Activated CD8-positive, alpha-beta memory T cell treated with anti-CD3 and anti-CD28 coated beads for 24 hours (primary cell): ENCODE measurements around the gene LRBA.
A peak's percentile ranks its signal among the peaks of the same experiment; 100 is the strongest.
"Not testable (repeated sequence)": the region's sequence is repeated elsewhere in the genome, so short reads cannot be mapped to it uniquely, and the experiment has no call there.

ENCODE experiments used
- DNase-seq: peaks from one replicate; pipeline ENCODE4 v3.0.0-alpha.2; 2020

Gene LRBA

DNA sequence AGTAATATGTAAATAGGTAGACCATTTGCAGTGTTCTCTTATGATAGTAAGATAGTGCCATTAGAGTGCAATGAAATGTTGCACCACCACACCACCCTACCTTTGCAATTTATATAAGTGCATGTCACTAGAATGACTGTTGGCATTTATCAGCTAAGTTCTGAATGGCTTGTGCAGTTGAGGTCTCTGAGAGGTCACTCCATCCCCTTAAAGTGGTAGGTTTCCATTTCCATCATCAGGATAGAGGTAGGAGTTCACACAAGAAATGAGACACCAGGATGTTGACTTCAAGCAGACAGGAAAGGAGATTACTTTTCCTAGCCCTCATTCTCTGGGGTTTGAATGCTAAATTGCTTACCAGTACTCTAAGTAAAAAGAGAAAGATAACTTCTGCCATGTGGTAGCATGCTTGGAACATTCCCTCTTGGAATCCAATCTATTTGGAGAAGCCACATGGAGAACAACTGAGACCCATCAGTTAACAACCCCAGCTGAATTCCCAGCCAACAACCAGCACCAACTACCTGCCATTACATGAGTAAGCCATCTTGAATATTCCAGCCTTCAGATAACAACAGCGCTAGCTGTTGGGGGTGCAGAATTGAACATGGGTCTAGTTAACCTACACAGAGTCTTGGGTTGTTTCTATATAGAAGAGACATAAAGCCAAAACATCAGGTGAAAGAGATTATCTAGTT is 6.7 kb upstream of the LRBA start:
- DNase-seq: peak; percentile 11

DNA sequence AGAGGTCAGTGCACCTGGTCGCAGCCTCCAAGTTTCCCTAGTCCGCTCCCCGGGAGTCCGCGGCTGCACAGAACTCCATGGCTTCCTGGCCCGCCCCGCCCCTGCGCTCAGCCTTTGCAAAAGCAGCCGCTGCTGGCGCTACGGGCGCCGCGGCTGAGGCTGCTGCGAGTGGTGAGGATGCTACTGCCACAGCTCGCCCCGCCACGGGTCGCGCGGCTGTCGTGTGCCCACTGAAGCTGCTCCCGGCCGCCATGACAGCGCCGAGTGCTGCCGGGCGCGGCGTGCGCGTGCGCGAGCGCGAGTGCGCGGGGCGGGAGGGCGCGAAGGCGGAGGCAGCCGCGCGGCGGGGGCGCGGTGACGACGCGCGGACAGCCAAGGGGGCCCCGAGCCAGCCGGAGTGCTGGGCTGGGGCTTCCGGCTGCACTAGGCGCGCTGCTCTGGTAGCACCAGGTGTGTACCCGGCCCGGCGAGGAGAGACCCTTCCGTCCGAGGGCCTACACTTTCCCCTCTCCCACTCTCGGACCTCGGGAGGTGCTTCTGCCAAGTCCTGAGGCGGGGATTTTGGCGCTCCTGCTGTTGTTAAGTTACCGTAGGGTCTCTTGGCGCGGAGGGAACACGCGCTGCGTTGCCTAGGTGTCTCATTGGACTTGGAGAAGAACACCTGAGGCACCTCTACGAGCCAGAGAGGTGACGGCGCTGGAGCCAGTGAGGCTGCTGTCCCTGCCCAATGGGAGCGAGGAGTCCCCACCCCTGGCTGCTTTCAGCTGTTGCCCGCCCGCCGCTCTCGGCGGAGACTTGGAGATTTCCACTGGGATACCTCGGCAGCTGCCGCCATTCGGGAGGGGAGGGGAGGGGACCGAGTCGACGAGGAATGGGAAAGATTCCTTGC is 619 bp upstream of the LRBA start:
- peak; percentile 91 for DNase-seq

DNA sequence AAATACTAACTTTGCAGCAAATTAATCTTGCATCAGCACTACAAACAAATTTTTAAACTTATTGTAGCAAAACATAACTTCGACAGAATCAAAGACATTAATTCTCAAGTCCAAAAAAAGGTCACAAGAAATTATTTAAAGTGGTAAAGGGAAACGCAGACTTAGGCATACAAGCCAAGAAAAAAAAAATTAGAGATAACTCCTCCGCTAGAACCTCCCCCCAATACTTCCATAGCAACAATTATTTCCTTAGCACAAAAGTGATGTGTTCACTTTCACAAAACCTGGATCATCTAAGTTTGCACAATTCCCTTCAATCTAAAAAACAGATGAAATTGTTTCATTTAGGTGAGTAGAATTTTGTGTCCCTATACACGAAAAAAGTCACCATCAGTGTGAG is 1.1 kb downstream of the LRBA start:
- DNase-seq: no peak

DNA sequence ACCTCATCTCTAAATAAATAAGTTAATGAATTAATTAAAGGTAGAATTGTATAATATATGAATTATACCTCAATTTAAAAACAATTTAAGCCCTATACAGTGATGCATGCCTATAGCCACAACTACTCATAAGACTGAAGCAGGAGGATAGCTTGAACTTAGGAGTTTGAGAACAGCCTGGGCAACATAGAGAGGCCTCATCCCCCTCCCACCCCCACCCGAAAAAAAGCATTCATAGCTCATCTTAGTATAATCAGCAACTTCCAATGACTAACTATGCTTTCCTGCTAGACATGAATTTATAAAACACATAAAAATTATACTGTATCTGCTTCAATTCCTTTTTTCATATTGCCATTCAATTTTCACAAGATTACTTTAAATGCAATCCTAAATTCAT is 1.6 kb downstream of the LRBA start:
- DNase-seq: no peak

DNA sequence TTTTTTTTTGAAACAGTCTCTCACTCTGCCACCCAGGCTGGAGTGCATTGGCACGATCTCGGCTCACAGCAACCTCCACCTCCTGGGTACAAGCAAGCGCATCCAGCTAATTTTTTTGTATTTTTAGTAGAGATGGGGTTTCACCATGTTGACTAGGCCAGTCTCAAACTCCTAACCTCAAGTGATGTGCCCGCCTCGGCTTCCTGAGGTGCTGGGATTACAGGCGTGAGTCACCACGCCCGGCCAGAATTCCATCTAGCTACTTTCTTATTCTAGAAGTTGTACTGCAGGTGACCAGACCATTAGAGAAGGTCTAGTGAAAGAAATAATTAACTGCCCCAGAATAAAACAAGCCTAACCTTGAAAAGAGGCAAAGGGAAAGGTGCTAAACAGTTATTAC is 2.3 kb downstream of the LRBA start:
- DNase-seq: peak; percentile 55

DNA sequence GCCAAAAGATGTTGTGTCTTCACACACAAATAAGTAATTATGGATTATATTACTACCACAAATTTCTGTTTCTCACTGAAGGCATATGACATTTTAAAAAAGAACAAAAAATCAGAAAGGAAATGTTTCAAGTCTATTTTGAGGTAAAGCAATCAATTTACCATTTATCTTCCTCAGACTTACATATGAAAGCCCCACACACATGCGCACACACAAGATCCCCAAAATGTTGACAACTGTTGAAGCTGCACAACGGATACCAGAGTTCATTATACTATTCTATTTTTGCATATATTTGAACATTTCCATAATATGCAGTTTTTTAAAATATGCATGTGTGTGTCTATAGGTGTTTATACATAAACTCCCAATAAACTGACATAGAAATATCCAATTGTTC is 2.7 kb downstream of the LRBA start:
- no peak for DNase-seq

DNA sequence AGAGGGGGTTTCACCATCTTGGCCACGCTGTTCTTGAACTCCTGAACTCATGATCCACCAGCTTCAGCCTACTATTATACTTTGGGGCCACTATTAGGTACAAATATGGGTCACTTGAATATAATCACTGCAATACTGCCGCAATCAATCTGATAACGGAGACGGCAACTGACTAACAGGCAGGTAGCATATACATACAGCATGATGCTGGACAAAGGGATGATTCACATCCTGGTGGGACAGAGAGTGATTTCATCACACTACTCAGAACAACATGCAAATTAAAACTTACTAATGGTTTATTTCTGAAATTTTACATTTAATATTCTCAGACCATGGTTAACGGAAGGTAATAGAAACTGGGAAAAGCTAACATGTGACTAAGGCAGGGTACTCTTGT is 10.9 kb downstream of the LRBA start:
- DNase-seq: no peak

DNA sequence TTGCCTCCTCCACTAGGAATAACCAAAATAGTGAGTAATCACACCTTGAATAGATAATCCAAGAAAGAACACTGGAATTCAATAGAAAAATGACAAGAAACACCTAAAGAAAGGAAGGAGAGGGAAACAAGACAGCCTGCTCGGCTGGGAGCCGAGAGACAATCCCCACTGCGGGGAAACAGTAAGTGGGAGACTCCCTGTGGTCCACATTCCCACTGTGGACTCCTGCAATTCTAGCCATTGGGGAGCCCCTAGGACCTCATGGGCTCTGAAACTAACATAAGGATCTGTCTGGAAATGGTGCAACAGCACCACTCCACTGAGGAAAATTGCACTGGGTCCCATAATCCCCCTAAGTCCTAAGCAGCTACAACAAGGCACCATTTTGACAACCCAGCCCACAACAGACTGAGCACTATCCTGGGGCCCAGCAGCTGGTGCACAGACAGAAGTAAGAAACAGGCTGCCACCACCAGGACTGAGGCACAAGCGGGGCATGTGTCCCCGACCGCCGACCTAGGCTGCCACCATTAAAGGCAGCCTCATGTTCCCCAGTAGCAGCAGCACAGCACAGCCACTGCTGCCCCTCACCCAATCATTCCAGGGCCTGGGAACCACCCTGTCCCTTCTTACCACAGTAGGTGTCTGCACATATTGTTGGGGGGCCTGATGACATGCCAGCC is 14.2 kb downstream of the LRBA start:
- peak; percentile 32 for DNase-seq

DNA sequence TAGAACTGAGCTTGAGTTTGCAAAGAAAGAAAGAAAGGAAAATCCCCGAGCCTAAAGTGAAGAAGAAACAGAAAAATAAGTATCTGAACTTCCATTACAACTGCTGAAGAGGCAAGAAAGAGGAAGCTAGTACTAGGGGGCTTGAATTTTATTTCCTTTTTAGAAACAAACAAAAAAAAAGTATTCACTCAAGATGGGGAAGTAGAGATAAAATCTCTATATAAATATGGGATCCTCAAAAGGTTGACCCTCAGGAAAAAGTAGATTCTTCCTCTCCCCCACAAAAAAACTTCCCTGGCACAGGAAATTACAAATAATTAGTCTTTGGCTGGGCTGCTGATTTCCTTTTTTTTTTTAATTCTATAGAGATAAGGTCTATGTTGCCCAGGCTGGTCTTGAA is 16.0 kb downstream of the LRBA start:
- DNase-seq: no peak

DNA sequence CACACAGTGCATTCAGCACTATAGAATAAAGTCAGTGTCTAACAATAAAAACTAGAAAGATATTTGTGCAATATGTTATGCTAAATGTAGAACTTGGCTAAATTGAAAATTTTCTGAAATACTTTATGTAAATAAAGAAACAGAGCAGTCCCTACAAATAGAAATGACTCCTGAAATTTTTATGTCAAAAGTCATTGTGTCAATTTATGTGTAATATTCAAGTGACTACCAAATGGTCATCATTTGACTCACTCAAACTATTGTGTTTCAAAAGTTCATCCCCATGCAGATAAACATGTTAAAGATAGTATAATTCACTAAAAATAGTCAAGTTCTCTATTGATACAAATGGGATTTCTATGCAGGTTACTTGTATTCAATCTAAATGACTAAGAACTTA is 17.9 kb downstream of the LRBA start:
- no peak for DNase-seq

DNA sequence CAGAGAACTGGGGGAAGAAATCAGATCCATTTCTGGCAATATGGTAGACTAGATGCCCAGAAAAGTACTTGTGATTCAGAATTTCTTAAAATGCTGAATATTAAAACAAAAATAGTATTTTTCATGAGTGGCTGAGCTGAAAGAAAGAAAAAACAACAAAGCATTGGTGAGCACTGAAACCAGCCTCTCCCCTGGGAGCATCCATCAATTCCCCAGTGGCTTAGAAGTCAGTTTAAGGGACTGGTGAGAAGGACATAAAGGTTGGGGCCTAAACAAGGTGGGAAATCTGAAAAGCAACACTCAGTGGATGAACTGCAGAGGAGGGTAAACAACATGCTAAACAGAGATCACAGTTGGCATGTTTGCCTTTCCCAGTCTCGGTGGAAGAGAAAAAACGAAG is 20.4 kb downstream of the LRBA start:
- DNase-seq: no peak

DNA sequence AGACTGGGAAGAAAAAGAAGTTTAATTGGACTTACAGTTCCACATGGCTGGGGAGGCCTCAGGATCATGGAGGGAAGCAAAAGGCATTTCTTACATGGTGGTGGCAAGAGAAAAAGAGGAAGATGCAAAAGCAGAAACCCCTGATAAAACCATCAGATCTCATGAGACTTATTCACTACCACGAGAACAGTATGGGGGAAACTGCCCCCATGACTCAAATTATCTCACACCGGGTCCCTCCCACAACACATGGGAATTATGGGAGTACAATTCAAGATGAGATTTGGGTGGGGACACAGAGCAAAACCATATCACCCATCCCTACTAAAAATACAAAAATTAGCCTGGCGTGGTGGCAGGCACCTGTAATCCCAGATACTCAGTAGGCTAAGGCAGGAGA is 21.5 kb downstream of the LRBA start:
- DNase-seq: not testable (repeated sequence)

DNA sequence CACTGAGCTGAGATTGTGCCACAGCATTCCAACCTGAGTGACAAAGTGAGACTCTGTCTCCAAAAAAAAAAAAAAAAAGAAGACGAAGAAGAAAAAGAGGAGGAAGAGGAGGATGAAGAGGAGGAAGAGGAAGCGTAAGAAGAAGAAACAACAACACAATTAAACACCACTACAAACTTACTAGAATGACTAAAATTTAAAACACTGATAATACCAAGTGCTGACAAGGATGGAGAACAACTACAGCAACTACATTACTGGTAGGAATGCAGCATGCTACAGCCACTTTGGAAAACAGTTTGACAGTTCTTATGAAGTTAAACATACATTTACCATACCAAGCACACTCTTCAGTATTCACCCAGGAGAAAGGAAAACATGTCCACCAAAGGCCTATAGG is 24.1 kb downstream of the LRBA start:
- no peak for DNase-seq

DNA sequence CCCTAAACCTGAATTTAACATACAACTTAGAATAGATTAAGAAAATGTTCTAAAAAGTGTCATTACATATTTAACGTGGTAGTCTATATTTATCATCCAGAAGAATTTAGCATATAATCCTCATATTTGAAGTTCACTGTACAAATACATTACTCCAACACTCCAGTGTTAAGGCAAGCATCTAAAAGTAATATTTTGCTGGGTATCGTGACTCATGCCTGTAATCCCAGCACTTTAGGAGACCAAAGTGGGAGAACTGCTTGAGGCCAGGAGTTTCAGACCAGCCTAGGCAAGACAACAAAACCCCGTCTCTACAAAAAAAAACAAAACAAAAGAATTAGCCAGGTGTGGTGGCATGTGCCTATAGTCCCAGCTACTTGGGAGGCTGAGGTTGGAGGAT is 24.8 kb downstream of the LRBA start:
- no peak for DNase-seq

DNA sequence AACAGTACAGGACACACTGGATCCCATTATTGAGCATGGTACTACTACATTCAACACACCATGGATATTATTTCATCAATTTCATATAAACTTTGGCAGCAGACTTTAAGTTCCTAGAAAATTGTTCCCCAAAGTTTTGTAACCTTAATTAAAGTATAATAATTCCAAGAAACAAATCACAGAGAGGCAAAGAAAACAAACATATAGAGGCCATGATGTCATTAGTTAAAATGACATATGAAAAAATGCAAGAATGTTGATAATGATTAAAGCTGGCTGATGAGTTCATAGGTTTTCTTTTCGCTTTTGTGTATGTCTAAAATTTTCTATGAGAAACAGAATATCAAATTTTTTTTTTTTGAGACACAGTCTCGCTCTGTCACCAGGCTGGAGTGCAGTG is 26.8 kb downstream of the LRBA start:
- DNase-seq: no peak

DNA sequence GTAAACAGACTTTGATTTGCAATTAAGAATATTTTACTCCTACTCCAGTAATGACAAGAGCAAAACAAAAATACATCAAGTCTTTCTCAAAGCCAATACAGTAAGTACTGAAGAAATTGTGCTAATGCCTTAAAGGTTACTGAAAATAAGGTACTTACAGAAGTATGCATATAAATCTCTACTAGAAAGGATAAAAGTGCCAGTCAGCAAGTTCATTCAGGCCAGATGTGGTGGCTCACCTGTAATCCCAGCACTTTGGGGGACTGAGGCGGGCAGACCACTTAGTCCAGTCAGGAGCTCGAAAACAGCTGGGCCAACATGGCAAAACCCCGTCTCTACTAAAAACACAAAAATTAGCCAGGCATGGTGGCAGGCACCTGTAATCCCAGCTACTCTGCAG is 27.9 kb downstream of the LRBA start:
- DNase-seq: no peak

DNA sequence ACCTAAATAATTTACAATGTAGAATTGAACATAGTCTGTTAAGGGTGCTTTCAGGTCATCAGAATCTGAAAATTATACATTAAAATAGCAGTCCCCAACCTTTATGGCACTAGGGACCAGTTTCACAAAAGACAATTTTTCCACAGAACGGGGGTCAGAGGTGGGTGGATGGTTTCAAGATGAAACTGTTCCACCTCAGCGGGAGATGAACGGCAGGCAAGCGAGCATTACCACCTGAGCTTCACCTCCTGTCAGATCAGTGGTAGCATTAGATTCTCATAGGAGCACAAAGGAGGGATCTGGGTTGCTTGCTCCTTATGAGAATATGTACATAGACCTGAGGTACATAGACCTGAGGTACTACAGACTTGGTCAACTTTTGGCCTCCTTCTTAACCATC is 29.0 kb downstream of the LRBA start:
- DNase-seq: peak; percentile 56

DNA sequence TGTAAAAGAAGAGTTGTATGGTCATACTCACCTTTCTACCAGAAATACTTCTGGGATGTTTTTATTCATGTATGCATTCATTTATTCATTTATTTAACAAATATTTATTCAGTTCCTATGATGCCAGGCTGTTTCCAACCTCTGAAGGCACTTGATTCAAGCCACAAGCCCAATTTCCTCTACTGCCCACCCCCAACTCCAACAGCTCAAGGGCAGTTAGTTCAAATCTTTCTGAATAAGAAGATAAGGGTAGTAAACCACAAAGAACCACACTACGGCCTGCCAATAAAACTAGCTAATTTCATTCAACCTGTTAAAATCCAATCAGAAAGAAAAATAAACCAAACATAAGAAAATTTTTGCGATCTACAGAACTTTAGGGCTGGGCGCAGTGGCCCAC is 31.2 kb downstream of the LRBA start:
- DNase-seq: no peak

DNA sequence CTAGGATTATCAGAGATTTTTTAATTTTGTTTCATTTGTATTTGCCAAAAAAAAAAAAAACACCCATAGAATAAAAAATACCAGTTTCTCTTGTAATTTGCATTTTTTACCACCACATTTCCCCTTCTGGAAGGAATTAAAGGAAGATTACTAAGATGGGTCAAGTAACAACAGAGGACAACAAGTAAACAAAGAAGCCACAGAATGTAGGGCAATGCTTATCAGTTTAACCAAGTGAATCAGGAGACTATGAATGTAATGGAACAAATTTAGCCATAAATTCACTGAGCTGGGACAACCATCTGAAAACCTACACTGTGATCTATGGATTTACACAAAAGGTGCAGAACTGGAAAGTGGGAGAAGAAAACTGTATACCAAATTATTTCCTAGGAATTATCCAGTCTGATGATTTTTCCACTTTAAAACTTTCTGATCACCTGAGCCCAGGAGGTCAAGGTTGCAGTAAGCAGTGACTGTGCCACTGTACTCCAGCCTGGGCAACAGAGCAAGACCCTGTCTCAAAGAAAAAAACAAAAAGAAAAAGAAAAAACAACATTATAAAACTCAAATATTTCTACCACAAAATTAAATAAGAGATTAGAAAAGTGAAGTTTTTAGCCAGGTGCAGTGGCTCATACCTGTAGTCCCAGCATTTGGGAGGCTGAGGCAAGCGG is 32.4 kb downstream of the LRBA start:
- no peak for DNase-seq

DNA sequence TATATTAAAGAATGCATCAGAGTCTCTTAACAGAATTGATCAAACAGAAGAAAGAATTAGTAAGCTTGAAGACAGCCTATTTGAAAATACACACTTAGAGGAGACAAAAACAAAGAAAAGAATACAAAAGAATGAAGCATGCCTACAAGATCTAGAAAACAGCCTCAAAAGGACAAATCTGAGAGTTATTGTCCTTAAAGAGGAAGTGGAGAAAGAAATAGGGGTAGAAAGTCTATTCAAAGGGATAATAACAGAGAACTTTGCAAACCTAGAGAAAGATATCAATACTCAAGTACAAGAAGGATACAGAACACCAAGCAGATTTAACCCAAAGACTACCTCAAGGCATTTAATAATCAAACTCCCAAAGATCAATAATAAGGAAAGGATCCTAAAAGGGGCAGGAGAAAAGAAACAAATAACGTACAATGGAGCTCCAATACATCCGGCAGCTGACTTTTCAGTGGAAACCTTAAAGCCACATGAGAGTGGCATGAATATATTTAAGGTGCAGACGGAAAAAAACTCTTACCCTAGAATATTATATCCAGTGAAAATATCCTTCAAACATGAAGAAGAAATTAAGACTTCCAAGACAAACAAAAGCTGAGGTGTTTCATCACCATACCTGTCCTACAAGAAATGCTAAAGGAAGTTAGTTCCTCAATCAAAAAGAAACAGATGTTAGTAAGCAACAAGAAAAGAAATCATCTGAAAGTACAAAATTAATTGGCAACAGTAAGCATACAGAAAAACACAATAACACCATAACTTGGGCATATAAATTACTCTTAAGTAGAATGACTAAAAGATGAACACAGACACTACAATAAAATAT is 36.1 kb downstream of the LRBA start:
- DNase-seq: no peak

DNA sequence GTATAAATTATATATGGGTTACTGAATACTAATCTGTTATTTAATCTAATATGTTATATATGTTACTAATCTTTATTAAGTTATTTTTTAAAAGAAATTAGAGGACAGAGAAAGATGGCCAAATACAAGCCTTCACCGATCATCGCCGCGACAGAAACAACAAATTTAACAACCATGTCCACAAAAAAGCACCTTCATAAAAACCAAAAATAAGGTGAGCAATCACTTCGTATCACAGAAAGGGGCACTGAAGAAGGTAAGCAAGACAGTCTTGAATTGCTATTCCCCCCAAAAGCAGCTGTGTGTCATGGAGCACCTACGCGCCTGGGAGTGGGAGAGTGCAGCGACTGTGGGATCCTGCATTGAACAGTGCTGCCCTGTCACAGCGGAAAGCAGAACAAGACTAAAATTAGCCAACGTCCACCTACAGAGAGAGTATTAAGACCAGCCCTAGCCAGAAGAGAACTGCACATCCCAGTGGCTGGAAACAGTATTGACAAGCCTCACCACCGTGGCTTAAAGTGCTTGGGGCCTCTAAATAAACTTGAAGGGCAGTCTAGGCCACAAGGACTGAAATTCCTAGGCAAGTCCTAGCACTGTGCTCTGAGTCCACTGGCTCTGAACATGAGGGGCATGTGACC is 38.5 kb downstream of the LRBA start:
- DNase-seq: no peak

DNA sequence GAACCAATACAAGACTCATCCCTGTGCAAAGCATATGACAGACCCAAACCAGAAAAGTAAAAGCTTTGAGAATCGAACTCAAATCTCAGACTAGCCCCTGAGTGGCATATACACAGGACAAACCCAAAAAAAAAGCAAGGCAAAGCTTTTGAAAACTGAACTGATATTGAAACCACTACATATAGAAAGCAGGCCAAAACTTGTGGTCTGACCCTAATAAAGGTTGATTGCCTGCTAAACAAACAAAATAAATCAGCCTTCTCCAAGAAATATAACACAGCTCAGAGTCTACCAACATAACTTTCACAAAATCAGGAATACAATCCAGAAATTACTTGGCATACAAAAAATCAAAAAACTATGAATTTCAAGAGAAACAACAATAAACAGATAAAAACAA is 40.3 kb downstream of the LRBA start:
- no peak for DNase-seq
